Stimulated activated CD4-positive, alpha-beta T cell treated with anti-CD3 and anti-CD28 coated beads, Interleukin-2, amount 100 ng/mL, for 48 hours (primary cell): Measurements from ENCODE around the gene CENATAC.
"Not testable (repeated sequence)": the region's sequence is repeated elsewhere in the genome, so short reads cannot be mapped to it uniquely, and the experiment has no call there.

ENCODE experiments used
- DNase-seq, 2 donors: peaks; one replicate each; pipeline ENCODE4 v3.0.0-alpha.2; 2020

The CENATAC gene

GRCh38 chr11:118997627-118998387, at the start of gene CENATAC:
Gene CENATAC (plus strand): TSS chr11:118998138. CDS start chr11:118998198, 60 bp downstream.
- DNase-seq = peak; percentile 93 to 94

GRCh38 chr11:118953265-118953664, 44.7 kb upstream of the CENATAC start:
- no peak for DNase-seq

GRCh38 chr11:118953976-118954375, 44.0 kb upstream of the CENATAC start:
- DNase-seq = not testable (repeated sequence)

GRCh38 chr11:118956094-118956846, 41.7 kb upstream of the CENATAC start, which contains the start of gene UPK2:
Gene UPK2 (plus strand): TSS chr11:118956298. CDS start chr11:118956351, 53 bp downstream.
- DNase-seq = peak; percentile 93 to 94

GRCh38 chr11:118956847-118957469, 41.0 kb upstream of the CENATAC start:
- DNase-seq = no peak

- no peak for DNase-seq
These were observed 40.4 kb upstream of the CENATAC start for GRCh38 chr11:118957549-118957948.

- DNase-seq = no peak
These were observed 40.0 kb upstream of the CENATAC start for GRCh38 chr11:118957968-118958367.

- DNase-seq = no peak
These were observed 39.4 kb upstream of the CENATAC start for GRCh38 chr11:118958577-118958976.

- DNase-seq = no peak
These were observed 36.7 kb upstream of the CENATAC start for GRCh38 chr11:118961189-118961588.

GRCh38 chr11:118961591-118961990, 36.3 kb upstream of the CENATAC start:
- DNase-seq = no peak

GRCh38 chr11:118969508-118969907, 28.4 kb upstream of the CENATAC start:
- DNase-seq = not testable (repeated sequence)

- DNase-seq = no peak
These were observed 26.3 kb upstream of the CENATAC start, which contains the start of gene FOXR1 for GRCh38 chr11:118971646-118972045. Gene FOXR1 (plus strand): TSS chr11:118971761. CDS start chr11:118971932, 171 bp downstream.

GRCh38 chr11:118973985-118974384, 24.0 kb upstream of the CENATAC start:
- DNase-seq = no peak

GRCh38 chr11:118975771-118976709, 21.9 kb upstream of the CENATAC start:
- no peak for DNase-seq

- DNase-seq = no peak
These were observed 18.5 kb upstream of the CENATAC start for GRCh38 chr11:118979434-118979833.

GRCh38 chr11:118980191-118980881, 17.6 kb upstream of the CENATAC start:
- DNase-seq = no peak

GRCh38 chr11:118984337-118984736, 13.6 kb upstream of the CENATAC start:
- not testable (repeated sequence) for DNase-seq

- DNase-seq = no peak
These were observed 13.1 kb upstream of the CENATAC start for GRCh38 chr11:118984825-118985224.

- no peak for DNase-seq
These were observed 9.7 kb upstream of the CENATAC start for GRCh38 chr11:118988280-118988679.

- not testable (repeated sequence) for DNase-seq
These were observed 6.4 kb upstream of the CENATAC start for GRCh38 chr11:118991486-118992038.
